ENCODE results near the gene PPIP5K2. TPM values are rescaled to one million over a fixed set of nuclear protein-coding genes. Genes with fewer than 3 reads are reported as not detected.

The PPIP5K2 gene
- total RNA-seq, 1 donor from 2014 or later, result 67.7 TPM

DNA sequence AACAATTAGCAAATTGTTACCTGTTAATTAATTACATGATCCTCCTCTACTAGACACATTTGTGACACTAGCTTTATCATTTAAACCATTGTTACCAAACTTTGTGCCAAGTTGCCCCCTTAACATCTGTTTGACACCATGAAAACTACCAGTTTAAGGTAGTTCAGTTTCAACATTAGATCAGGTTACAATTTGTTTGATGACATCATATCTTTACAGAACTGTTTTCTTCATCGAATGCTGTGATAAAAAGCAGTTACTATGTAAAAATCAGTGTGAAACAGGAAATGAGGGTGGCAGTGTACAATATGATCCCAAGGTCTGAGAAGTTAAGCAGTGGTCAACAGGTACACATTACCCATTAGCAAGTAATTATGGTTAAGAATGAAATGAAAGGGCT, 17.9 kb upstream of the PPIP5K2 start:
- Histone ChIP-seq H3K4me1 (ENCODE audit: insufficient read depth, low read length) (no peaks in the 10 kb centered on the region), H3K9me3 (ENCODE audit: insufficient read depth, low read depth, low read length) (no peaks in the 10 kb centered on the region), H3K27ac (ENCODE audit: low read depth, low read length) (no peak overlapping the region), H3K4me3 (ENCODE audit: insufficient read depth, low read depth, low read length) (no peak overlapping the region), H2AFZ (ENCODE audit: low read depth, low read length) (no peak overlapping the region), H3K27me3 (ENCODE audit: insufficient read depth, low read length) (no peaks in the 10 kb centered on the region), H4K20me1 (ENCODE audit: insufficient read depth, low read length) (no peaks in the 10 kb centered on the region), H3K9ac (ENCODE audit: low read length) (no peak overlapping the region), H3K79me2 (ENCODE audit: insufficient read depth, low read length) (no peaks in the 10 kb centered on the region), H3K36me3 (ENCODE audit: insufficient read depth, low read length) (peaks cover 2% of the 10 kb centered on the region), H3K4me2 (ENCODE audit: low read length) (no peak overlapping the region)
- no peaks in the 10 kb centered on the region for H3K9me3 Mint-ChIP-seq (ENCODE audit: unreplicated experiment)
- TF ChIP-seq, protein P1, sequence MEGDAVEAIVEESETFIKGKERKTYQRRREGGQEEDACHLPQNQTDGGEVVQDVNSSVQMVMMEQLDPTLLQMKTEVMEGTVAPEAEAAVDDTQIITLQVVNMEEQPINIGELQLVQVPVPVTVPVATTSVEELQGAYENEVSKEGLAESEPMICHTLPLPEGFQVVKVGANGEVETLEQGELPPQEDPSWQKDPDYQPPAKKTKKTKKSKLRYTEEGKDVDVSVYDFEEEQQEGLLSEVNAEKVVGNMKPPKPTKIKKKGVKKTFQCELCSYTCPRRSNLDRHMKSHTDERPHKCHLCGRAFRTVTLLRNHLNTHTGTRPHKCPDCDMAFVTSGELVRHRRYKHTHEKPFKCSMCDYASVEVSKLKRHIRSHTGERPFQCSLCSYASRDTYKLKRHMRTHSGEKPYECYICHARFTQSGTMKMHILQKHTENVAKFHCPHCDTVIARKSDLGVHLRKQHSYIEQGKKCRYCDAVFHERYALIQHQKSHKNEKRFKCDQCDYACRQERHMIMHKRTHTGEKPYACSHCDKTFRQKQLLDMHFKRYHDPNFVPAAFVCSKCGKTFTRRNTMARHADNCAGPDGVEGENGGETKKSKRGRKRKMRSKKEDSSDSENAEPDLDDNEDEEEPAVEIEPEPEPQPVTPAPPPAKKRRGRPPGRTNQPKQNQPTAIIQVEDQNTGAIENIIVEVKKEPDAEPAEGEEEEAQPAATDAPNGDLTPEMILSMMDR (IDR thresholded peaks at IDR 0.05; ENCODE audit: insufficient read depth, low read depth, low read length), result no peak
- TF ChIP-seq EZH2 (IDR thresholded peaks at IDR 0.05; ENCODE audit: insufficient read depth, low read length), result no peak
- no peaks in the 10 kb centered on the region for H3K36me3 Mint-ChIP-seq (ENCODE audit: low read depth, unreplicated experiment)
- FAIRE-seq (no peak), DNase-seq (ENCODE audit: low read depth) (no peak)
- no peak overlapping the region for H3K27ac Mint-ChIP-seq (ENCODE audit: unreplicated experiment)
- H3K27me3 Mint-ChIP-seq (ENCODE audit: low read depth, unreplicated experiment), result no peaks in the 10 kb centered on the region
- H3K4me3 Mint-ChIP-seq (ENCODE audit: unreplicated experiment), result no peak overlapping the region
- no peaks in the 10 kb centered on the region for H3K4me1 Mint-ChIP-seq (ENCODE audit: low read depth, unreplicated experiment)

DNA sequence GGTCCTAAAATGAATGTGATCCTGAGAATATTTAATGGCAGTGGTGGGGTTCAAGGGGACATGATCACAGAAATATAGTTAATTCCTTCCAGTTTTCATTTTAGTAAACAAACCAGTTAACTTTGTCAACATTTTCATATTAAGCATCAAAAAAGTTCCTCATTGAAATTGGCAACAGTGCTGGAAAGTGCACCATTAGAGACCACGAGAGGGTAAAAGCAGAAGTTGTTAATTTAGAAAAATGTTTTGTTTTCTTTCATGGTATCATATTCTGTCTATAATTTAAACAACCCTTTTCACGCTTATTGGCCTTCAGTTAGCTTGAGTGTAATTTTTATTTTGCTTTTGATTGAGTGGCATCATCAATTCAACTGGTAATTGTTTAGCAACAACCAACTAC, 12.0 kb upstream of the PPIP5K2 start:
- Histone ChIP-seq H3K4me1 (ENCODE audit: insufficient read depth, low read length) (no peaks in the 10 kb centered on the region), H3K4me3 (ENCODE audit: insufficient read depth, low read depth, low read length) (no peak overlapping the region), H3K79me2 (ENCODE audit: insufficient read depth, low read length) (no peaks in the 10 kb centered on the region), H3K27me3 (ENCODE audit: insufficient read depth, low read length) (no peaks in the 10 kb centered on the region), H3K4me2 (ENCODE audit: low read length) (no peak overlapping the region), H4K20me1 (ENCODE audit: insufficient read depth, low read length) (no peaks in the 10 kb centered on the region), H3K9me3 (ENCODE audit: insufficient read depth, low read depth, low read length) (no peaks in the 10 kb centered on the region), H3K27ac (ENCODE audit: low read depth, low read length) (no peak overlapping the region), H2AFZ (ENCODE audit: low read depth, low read length) (no peak overlapping the region), H3K9ac (ENCODE audit: low read length) (no peak overlapping the region), H3K36me3 (ENCODE audit: insufficient read depth, low read length) (no peaks in the 10 kb centered on the region)
- H3K27me3 Mint-ChIP-seq (ENCODE audit: low read depth, unreplicated experiment), result no peaks in the 10 kb centered on the region
- TF ChIP-seq, protein P1 (IDR thresholded peaks at IDR 0.05; ENCODE audit: insufficient read depth, low read depth, low read length), result no peak
- TF ChIP-seq EZH2 (IDR thresholded peaks at IDR 0.05; ENCODE audit: insufficient read depth, low read length), result no peak
- no peaks in the 10 kb centered on the region for H3K4me1 Mint-ChIP-seq (ENCODE audit: low read depth, unreplicated experiment)
- H3K4me3 Mint-ChIP-seq (ENCODE audit: unreplicated experiment), result no peak overlapping the region
- no peak overlapping the region for H3K27ac Mint-ChIP-seq (ENCODE audit: unreplicated experiment)
- no peaks in the 10 kb centered on the region for H3K36me3 Mint-ChIP-seq (ENCODE audit: low read depth, unreplicated experiment)
- peaks cover 3% of the 10 kb centered on the region for H3K9me3 Mint-ChIP-seq (ENCODE audit: unreplicated experiment)
- DNase-seq (ENCODE audit: low read depth) (no peak), FAIRE-seq (no peak)

DNA sequence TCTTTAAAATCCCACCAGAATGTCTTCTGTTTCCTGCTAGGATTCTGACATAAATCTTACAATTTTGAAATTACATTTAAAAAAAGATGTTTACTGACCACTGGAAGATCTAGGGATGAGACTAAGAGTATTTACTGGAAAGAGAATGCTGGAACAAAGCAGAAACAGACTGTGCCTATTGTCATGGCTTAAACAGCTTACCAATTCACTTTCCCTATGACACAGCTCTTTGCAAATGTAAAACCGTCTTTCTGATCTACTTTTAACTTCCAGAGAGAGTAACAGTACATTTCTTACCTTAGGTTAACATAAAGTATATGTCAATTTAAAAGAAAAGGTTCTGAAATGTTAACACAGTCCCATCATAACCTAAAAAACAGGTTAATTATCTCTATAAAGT, 10.8 kb upstream of the PPIP5K2 start:
- peaks cover 3% of the 10 kb centered on the region for H3K9me3 Mint-ChIP-seq (ENCODE audit: unreplicated experiment)

More for the DNA sequence above, 10.8 kb upstream of the PPIP5K2 start:
- TF ChIP-seq, protein P1 (IDR thresholded peaks at IDR 0.05; ENCODE audit: insufficient read depth, low read depth, low read length), result no peak
- TF ChIP-seq EZH2 (IDR thresholded peaks at IDR 0.05; ENCODE audit: insufficient read depth, low read length), result no peak
- Mint-ChIP-seq H3K4me1 (ENCODE audit: low read depth, unreplicated experiment) (no peaks in the 10 kb centered on the region), H3K36me3 (ENCODE audit: low read depth, unreplicated experiment) (no peaks in the 10 kb centered on the region), H3K27me3 (ENCODE audit: low read depth, unreplicated experiment) (no peaks in the 10 kb centered on the region), H3K27ac (ENCODE audit: unreplicated experiment) (no peak overlapping the region), H3K4me3 (ENCODE audit: unreplicated experiment) (no peak overlapping the region)
- Histone ChIP-seq H3K79me2 (ENCODE audit: insufficient read depth, low read length) (no peaks in the 10 kb centered on the region), H2AFZ (ENCODE audit: low read depth, low read length) (no peak overlapping the region), H3K27me3 (ENCODE audit: insufficient read depth, low read length) (no peaks in the 10 kb centered on the region), H4K20me1 (ENCODE audit: insufficient read depth, low read length) (no peaks in the 10 kb centered on the region), H3K9me3 (ENCODE audit: insufficient read depth, low read depth, low read length) (no peaks in the 10 kb centered on the region), H3K36me3 (ENCODE audit: insufficient read depth, low read length) (no peaks in the 10 kb centered on the region), H3K4me2 (ENCODE audit: low read length) (no peak overlapping the region), H3K9ac (ENCODE audit: low read length) (no peak overlapping the region), H3K27ac (ENCODE audit: low read depth, low read length) (no peak overlapping the region), H3K4me3 (ENCODE audit: insufficient read depth, low read depth, low read length) (no peak overlapping the region), H3K4me1 (ENCODE audit: insufficient read depth, low read length) (no peaks in the 10 kb centered on the region)
- no peak for FAIRE-seq
- DNase-seq (ENCODE audit: low read depth), result no peak

Measured in astrocyte (in vitro differentiated cells and primary cell).